ENCODE data around the gene GDI1. TPM values are rescaled to one million over a fixed set of nuclear protein-coding genes. Genes with fewer than 3 reads are reported as not detected.

Gene GDI1
- total RNA-seq, 1 donor from 2014 or later = 143 TPM

- no peak for FAIRE-seq
- Histone ChIP-seq H3K4me2 (ENCODE audit: low read length) (no peak overlapping the region), H3K27me3 (ENCODE audit: insufficient read depth, low read length) (no peaks in the 10 kb centered on the region), H3K36me3 (ENCODE audit: insufficient read depth, low read length) (no peaks in the 10 kb centered on the region), H3K9ac (ENCODE audit: low read length) (no peak overlapping the region), H3K4me1 (ENCODE audit: insufficient read depth, low read length) (peaks cover 14% of the 10 kb centered on the region), H3K79me2 (ENCODE audit: insufficient read depth, low read length) (peaks cover 27% of the 10 kb centered on the region), H3K9me3 (ENCODE audit: insufficient read depth, low read depth, low read length) (no peaks in the 10 kb centered on the region), H2AFZ (ENCODE audit: low read depth, low read length) (no peak overlapping the region), H3K4me3 (ENCODE audit: insufficient read depth, low read depth, low read length) (no peak overlapping the region), H3K27ac (ENCODE audit: low read depth, low read length) (no peak overlapping the region), H4K20me1 (ENCODE audit: insufficient read depth, low read length) (no peaks in the 10 kb centered on the region)
- Mint-ChIP-seq H3K27me3 (ENCODE audit: low read depth, unreplicated experiment) (no peaks in the 10 kb centered on the region), H3K9me3 (ENCODE audit: unreplicated experiment) (no peaks in the 10 kb centered on the region), H3K4me1 (ENCODE audit: low read depth, unreplicated experiment) (no peaks in the 10 kb centered on the region), H3K27ac (ENCODE audit: unreplicated experiment) (no peak overlapping the region), H3K4me3 (ENCODE audit: unreplicated experiment) (no peak overlapping the region), H3K36me3 (ENCODE audit: low read depth, unreplicated experiment) (peaks cover 4% of the 10 kb centered on the region)
- TF ChIP-seq EZH2 (IDR thresholded peaks at IDR 0.05; ENCODE audit: insufficient read depth, low read length) = no peak
- TF ChIP-seq, protein P1, sequence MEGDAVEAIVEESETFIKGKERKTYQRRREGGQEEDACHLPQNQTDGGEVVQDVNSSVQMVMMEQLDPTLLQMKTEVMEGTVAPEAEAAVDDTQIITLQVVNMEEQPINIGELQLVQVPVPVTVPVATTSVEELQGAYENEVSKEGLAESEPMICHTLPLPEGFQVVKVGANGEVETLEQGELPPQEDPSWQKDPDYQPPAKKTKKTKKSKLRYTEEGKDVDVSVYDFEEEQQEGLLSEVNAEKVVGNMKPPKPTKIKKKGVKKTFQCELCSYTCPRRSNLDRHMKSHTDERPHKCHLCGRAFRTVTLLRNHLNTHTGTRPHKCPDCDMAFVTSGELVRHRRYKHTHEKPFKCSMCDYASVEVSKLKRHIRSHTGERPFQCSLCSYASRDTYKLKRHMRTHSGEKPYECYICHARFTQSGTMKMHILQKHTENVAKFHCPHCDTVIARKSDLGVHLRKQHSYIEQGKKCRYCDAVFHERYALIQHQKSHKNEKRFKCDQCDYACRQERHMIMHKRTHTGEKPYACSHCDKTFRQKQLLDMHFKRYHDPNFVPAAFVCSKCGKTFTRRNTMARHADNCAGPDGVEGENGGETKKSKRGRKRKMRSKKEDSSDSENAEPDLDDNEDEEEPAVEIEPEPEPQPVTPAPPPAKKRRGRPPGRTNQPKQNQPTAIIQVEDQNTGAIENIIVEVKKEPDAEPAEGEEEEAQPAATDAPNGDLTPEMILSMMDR (IDR thresholded peaks at IDR 0.05; ENCODE audit: insufficient read depth, low read depth, low read length) = no peak
- DNase-seq (ENCODE audit: low read depth) = no peak
Observed at GRCh38 chrX:154484255-154485149, 47.5 kb downstream of the GDI1 start.

- TF ChIP-seq, protein P1 (IDR thresholded peaks at IDR 0.05; ENCODE audit: insufficient read depth, low read depth, low read length) = no peak
- TF ChIP-seq EZH2 (IDR thresholded peaks at IDR 0.05; ENCODE audit: insufficient read depth, low read length) = no peak
- peaks cover 18% of the 10 kb centered on the region for H3K4me1 ChIP-seq (ENCODE audit: insufficient read depth, low read length)
- H2AFZ ChIP-seq (ENCODE audit: low read depth, low read length) = no peak overlapping the region
- DNase-seq (ENCODE audit: low read depth) (no peak), FAIRE-seq (no peak)
- peak overlapping the region; percentile 77 for H3K4me3 Mint-ChIP-seq (ENCODE audit: unreplicated experiment)
- H3K9me3 ChIP-seq (ENCODE audit: insufficient read depth, low read depth, low read length) = no peaks in the 10 kb centered on the region
- H3K27me3 Mint-ChIP-seq (ENCODE audit: low read depth, unreplicated experiment) = no peaks in the 10 kb centered on the region
- H3K27ac ChIP-seq (ENCODE audit: low read depth, low read length) = no peak overlapping the region
- H3K27me3 ChIP-seq (ENCODE audit: insufficient read depth, low read length) = no peaks in the 10 kb centered on the region
- no peaks in the 10 kb centered on the region for H3K4me1 Mint-ChIP-seq (ENCODE audit: low read depth, unreplicated experiment)
- peaks cover 4% of the 10 kb centered on the region for H3K36me3 Mint-ChIP-seq (ENCODE audit: low read depth, unreplicated experiment)
- H3K4me2 ChIP-seq (ENCODE audit: low read length) = peak overlapping the region; percentile 82
- H3K79me2 ChIP-seq (ENCODE audit: insufficient read depth, low read length) = peaks cover 34% of the 10 kb centered on the region
- no peaks in the 10 kb centered on the region for H3K36me3 ChIP-seq (ENCODE audit: insufficient read depth, low read length)
- H3K4me3 ChIP-seq (ENCODE audit: insufficient read depth, low read depth, low read length) = peak overlapping the region; percentile 51
- no peaks in the 10 kb centered on the region for H4K20me1 ChIP-seq (ENCODE audit: insufficient read depth, low read length)
- H3K27ac Mint-ChIP-seq (ENCODE audit: unreplicated experiment) = peak overlapping the region; percentile 47
- H3K9me3 Mint-ChIP-seq (ENCODE audit: unreplicated experiment) = no peaks in the 10 kb centered on the region
- peak overlapping the region; percentile 68 for H3K9ac ChIP-seq (ENCODE audit: low read length)
Observed at GRCh38 chrX:154485150-154486051, 48.4 kb downstream of the GDI1 start.

Measured in astrocyte (in vitro differentiated cells and primary cell).